Prostate gland (tissue), 2 donors: ENCODE measurements around the gene AKAP12. TPM values are rescaled to one million over a fixed set of nuclear protein-coding genes. Genes with fewer than 3 reads are reported as not detected.
"Not testable (repeated sequence)": the region's sequence is repeated elsewhere in the genome, so short reads cannot be mapped to it uniquely, and the experiment has no call there.

ENCODE experiments used
- DNase-seq: peaks from one replicate; pipeline ENCODE4 v3.0.0-alpha.2; 2019; ENCODE audit warnings: low spot score
- H3K27ac ChIP-seq, 2 donors: fragments of 200-600 bp; sonication (generic); 2 replicates each; pipeline ENCODE4 v1.5.1; 2017 to 2019
- H3K27me3 ChIP-seq: fragments of 200-600 bp; sonication (generic); replicated peaks from 2 replicates; pipeline ENCODE4 v1.5.1; 2019; ENCODE audit not compliant: insufficient read depth
- H3K36me3 ChIP-seq, 2 donors: fragments of 200-600 bp; sonication (generic); 1 replicate in 1 of 2; 2 replicates in 1 of 2; pipeline versions ENCODE4 v1.5.1 to v1.8.1; 2017 to 2019
- H3K4me1 ChIP-seq: fragments of 200-600 bp; sonication (generic); replicated peaks from 2 replicates; pipeline ENCODE4 v1.5.1; 2019
- H3K4me3 ChIP-seq, 2 donors: fragments of 200-600 bp; sonication (generic); 2 replicates each; pipeline ENCODE4 v1.5.1; 2017 to 2019
- H3K9me3 ChIP-seq: fragments of 200-600 bp; sonication (generic); 2 replicates; pipeline ENCODE4 v1.5.1; 2017
- POLR2A ChIP-seq: fragments of 450-650 bp; IDR thresholded peaks from one replicate; pipeline ENCODE4 v1.6.1; 2016; ENCODE audit warnings: antibody characterized with exemption, mild to moderate bottlenecking
- POLR2AphosphoS5 ChIP-seq: sonication (generic); formaldehyde crosslinking; IDR thresholded peaks from one replicate; pipeline ENCODE4 v1.6.1; 2017; ENCODE audit warnings: antibody characterized with exemption
- WGBS: methylation state at CpG from one replicate; pipeline ENCODE4 v1.1.5; 2018; 5-methylcytosine and 5-hydroxymethylcytosine counted together
- intact Hi-C: fragments of 100-400 bp; cut with DNase I; formaldehyde crosslinking; loops from one replicate; pipeline ENCODE4 v1.14.2; 2022
- total RNA-seq, 2 donors: library from RNA; depleted of rRNA; stranded (reverse); fragments of >200 nt; gene quantifications; one replicate each; pipeline ENCODE4 v1.1.0, GENCODE V29; 2016
- TF ChIP-seq, protein P1 (sequence below), 4 experiments: fragments of 200-600 bp in 2 of 4; fragments of 450-650 bp in 2 of 4; sonication (generic) in 2 of 4; IDR thresholded peaks; 1 replicate in 3 of 4; 2 replicates in 1 of 4; pipeline ENCODE4 v1.5.1; 2016 to 2019; ENCODE audit warnings: antibody characterized with exemption in 4 of 4, mild to moderate bottlenecking in 2 of 4, moderate library complexity in 2 of 4

AKAP12 gene
- total RNA-seq, 2 donors from 2014 or later: 29.4 to 159 TPM

DNA sequence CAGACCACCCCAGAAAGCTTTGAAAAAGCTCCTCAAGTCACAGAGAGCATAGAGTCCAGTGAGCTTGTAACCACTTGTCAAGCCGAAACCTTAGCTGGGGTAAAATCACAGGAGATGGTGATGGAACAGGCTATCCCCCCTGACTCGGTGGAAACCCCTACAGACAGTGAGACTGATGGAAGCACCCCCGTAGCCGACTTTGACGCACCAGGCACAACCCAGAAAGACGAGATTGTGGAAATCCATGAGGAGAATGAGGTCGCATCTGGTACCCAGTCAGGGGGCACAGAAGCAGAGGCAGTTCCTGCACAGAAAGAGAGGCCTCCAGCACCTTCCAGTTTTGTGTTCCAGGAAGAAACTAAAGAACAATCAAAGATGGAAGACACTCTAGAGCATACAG lies 112.0 kb downstream of the AKAP12 start:
- no peak for DNase-seq
- TF ChIP-seq, protein P1, sequence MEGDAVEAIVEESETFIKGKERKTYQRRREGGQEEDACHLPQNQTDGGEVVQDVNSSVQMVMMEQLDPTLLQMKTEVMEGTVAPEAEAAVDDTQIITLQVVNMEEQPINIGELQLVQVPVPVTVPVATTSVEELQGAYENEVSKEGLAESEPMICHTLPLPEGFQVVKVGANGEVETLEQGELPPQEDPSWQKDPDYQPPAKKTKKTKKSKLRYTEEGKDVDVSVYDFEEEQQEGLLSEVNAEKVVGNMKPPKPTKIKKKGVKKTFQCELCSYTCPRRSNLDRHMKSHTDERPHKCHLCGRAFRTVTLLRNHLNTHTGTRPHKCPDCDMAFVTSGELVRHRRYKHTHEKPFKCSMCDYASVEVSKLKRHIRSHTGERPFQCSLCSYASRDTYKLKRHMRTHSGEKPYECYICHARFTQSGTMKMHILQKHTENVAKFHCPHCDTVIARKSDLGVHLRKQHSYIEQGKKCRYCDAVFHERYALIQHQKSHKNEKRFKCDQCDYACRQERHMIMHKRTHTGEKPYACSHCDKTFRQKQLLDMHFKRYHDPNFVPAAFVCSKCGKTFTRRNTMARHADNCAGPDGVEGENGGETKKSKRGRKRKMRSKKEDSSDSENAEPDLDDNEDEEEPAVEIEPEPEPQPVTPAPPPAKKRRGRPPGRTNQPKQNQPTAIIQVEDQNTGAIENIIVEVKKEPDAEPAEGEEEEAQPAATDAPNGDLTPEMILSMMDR (IDR thresholded peaks at IDR 0.05): no peak
- TF ChIP-seq POLR2AphosphoS5 (no peak), POLR2A (no peak)
- 95% methylated on average over 7 of the region's 7 CpGs for WGBS
- Histone ChIP-seq H3K27me3 (no peaks in the 10 kb centered on the region), H3K9me3 (no peaks in the 10 kb centered on the region), H3K36me3 (no peaks in the 10 kb centered on the region), H3K27ac (no peak overlapping the region), H3K4me3 (no peak overlapping the region), H3K4me1 (no peaks in the 10 kb centered on the region)
- intact Hi-C loops: no loop called here

DNA sequence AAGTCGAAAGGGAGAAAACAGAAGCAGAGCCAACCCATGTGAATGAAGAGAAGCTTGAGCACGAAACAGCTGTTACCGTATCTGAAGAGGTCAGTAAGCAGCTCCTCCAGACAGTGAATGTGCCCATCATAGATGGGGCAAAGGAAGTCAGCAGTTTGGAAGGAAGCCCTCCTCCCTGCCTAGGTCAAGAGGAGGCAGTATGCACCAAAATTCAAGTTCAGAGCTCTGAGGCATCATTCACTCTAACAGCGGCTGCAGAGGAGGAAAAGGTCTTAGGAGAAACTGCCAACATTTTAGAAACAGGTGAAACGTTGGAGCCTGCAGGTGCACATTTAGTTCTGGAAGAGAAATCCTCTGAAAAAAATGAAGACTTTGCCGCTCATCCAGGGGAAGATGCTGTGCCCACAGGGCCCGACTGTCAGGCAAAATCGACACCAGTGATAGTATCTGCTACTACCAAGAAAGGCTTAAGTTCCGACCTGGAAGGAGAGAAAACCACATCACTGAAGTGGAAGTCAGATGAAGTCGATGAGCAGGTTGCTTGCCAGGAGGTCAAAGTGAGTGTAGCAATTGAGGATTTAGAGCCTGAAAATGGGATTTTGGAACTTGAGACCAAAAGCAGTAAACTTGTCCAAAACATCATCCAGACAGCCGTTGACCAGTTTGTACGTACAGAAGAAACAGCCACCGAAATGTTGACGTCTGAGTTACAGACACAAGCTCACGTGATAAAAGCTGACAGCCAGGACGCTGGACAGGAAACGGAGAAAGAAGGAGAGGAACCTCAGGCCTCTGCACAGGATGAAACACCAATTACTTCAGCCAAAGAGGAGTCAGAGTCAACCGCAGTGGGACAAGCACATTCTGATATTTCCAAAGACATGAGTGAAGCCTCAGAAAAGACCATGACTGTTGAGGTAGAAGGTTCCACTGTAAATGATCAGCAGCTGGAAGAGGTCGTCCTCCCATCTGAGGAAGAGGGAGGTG lies 112.9 kb downstream of the AKAP12 start:
- no peaks in the 10 kb centered on the region for H3K9me3 ChIP-seq
- intact Hi-C loops: no loop called here
- H3K4me3 ChIP-seq: no peak overlapping the region
- H3K27me3 ChIP-seq: no peaks in the 10 kb centered on the region
- H3K36me3 ChIP-seq: no peaks in the 10 kb centered on the region
- no peak overlapping the region for H3K27ac ChIP-seq
- no peak for DNase-seq
- 82% methylated on average over 19 of the region's 19 CpGs for WGBS
- TF ChIP-seq POLR2AphosphoS5 (no peak), POLR2A (no peak)
- TF ChIP-seq, protein P1 (IDR thresholded peaks at IDR 0.05): no peak
- no peaks in the 10 kb centered on the region for H3K4me1 ChIP-seq

DNA sequence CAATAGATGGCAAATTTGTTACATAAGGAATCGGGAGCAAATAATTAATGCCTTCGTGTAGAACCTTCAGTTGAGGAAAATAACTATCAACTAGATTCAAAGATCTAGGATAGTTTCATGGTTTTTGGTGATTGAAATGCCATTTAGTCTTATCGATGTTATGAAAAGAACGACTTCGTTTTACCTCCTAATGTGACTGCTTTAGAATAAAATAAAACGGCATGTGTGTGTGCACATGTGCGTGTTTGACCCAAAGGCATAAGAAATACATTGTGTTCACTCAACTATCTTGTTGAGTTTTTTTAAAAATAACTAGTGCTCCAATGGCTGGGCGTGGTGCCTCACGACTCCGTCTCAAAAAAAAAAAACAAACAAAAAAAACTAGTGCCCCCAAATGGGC lies 114.0 kb downstream of the AKAP12 start:
- H3K27ac ChIP-seq: no peak overlapping the region
- H3K36me3 ChIP-seq: no peaks in the 10 kb centered on the region
- intact Hi-C loops: no loop called here
- no peak overlapping the region for H3K4me3 ChIP-seq
- no peaks in the 10 kb centered on the region for H3K9me3 ChIP-seq
- 93% methylated on average over 10 of the region's 10 CpGs for WGBS
- TF ChIP-seq, protein P1 (IDR thresholded peaks at IDR 0.05): no peak
- TF ChIP-seq POLR2AphosphoS5 (no peak), POLR2A (no peak)
- DNase-seq: no peak
- H3K4me1 ChIP-seq: no peaks in the 10 kb centered on the region
- no peaks in the 10 kb centered on the region for H3K27me3 ChIP-seq

DNA sequence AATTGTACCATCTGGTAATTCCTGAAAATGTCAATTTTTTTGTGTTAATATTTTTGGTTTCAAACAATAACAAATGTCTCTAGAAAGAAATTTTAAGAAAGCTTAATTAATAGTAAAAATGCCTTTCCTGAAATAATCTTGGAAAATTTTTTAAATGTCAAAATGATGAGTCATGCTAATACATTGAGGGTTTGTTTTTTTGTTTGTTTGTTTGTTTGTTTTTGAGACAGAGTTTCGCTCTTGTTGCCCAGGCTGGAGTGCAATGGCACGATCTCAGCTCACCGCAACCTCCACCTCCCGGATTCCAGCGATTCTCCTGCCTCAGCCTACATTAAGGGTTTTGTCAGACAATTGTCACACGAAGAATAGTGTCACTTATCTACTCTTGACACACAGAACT lies 117.2 kb downstream of the AKAP12 start:
- not testable (repeated sequence) for H3K36me3 ChIP-seq, DNase-seq
- 91% methylated on average over 6 of the region's 6 CpGs for WGBS

DNA sequence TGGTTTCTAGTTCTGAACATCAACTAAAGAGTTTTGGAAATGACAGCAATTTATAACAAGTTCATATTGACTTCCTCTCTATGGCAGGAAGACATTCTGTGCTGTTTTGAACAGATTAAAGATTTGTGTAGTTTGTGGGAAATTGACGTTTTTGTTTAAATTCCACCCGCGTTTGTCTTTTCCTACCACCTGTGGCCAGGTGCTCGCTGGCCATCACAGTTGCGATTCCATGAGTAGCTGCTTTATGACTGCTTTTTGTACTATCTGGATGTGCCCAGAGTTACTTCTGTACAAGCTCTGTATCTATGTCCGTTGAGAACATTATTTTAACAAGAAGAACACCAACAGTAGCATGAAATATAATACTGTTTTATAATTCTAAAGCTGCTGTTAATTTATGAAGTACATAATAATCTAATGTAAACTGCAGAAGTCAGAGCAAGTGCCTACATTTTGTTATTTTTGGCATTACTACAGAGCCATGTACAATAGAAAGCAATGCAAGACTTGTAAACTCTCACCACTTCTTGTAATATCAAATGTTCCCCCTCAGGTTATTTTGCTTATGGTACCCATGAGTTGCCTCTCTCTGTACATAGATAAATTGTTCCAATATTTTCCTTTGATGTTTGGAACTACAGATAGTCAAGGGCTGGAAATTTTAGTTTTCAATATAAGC lies 118.1 kb downstream of the AKAP12 start:
- 37% methylated on average over 6 of the region's 6 CpGs for WGBS
- Histone ChIP-seq H3K27ac (no peak overlapping the region), H3K4me3 (no peak overlapping the region), H3K9me3 (no peaks in the 10 kb centered on the region), H3K36me3 (no peaks in the 10 kb centered on the region), H3K4me1 (no peaks in the 10 kb centered on the region), H3K27me3 (no peaks in the 10 kb centered on the region)
- intact Hi-C loops: no loop called here
- TF ChIP-seq POLR2A (no peak), POLR2AphosphoS5 (no peak)
- TF ChIP-seq, protein P1 (IDR thresholded peaks at IDR 0.05): no peak
- no peak for DNase-seq

More for the DNA sequence above, 117.2 kb downstream of the AKAP12 start:
- H3K27me3 ChIP-seq, intact Hi-C loops, H3K4me1 ChIP-seq, H3K9me3 ChIP-seq, H3K4me3 ChIP-seq, H3K27ac ChIP-seq: not testable (repeated sequence)
